Stimulated activated CD4-positive, alpha-beta T cell treated with anti-CD3 and anti-CD28 coated beads, Interleukin-12 subunit alpha, Interleukin-12 subunit beta, amount 100 ng/mL, for 24 hours (primary cell): Measurements from ENCODE around the gene ASCL3.
"Not testable (repeated sequence)": the region's sequence is repeated elsewhere in the genome, so short reads cannot be mapped to it uniquely, and the experiment has no call there.

Experiments used
- DNase-seq, 2 experiments: peaks; one replicate each; pipeline ENCODE4 v3.0.0-alpha.2; 2020; ENCODE audit warnings: low read depth in 2 of 2

ASCL3 gene, protein sequence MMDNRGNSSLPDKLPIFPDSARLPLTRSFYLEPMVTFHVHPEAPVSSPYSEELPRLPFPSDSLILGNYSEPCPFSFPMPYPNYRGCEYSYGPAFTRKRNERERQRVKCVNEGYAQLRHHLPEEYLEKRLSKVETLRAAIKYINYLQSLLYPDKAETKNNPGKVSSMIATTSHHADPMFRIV

DNA sequence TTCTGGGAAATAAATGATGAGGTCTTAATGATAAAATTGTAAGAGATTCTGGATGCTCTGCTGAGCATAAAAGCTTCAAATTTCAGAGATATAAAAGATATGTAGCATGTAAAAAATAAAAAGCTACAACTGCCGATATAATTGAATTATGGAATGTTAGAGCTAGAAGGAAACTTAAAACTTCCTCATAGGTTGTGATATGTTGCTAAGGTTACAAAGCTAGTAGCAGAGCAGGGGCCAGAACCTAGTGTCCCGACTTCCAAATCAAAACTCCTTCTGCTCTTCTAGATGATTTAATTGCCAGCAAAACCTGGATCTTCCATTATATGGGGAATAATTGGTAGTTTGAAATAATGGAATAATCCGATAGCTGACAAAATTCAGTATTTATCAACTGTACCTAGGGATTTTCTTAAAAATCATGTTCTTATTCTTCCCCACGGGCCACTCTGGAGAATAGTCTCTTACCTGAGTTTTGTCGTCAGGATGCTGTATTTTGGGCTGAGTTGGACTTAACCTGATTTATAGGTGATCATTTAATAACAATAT is at the start of gene ASCL3:
TSS of gene ASCL3 (minus strand) at position 499 of the 549 bp plus-strand sequence. CDS start 4,855 bp downstream, outside the sequence.
- DNase-seq, result no peak

DNA sequence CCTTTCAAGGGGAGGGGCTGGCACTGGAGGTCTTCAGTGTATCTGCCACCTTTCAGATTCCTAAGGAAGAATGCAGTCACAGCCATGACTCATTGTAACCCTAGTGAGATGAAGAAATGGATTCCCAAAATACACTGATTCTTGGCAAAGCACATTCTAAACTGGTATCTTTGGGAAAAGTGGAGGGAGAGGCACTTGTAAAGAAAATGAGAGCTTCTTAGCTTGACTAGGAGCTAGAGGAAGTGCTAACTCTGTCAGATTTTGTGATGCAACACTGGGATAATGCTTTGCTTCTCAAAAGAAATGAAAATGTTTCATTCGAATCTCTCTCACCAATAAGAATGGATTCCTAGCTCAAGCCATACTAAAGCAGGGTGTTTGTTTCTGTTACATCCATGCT is 46.6 kb upstream of the ASCL3 start:
- DNase-seq, result no peak

DNA sequence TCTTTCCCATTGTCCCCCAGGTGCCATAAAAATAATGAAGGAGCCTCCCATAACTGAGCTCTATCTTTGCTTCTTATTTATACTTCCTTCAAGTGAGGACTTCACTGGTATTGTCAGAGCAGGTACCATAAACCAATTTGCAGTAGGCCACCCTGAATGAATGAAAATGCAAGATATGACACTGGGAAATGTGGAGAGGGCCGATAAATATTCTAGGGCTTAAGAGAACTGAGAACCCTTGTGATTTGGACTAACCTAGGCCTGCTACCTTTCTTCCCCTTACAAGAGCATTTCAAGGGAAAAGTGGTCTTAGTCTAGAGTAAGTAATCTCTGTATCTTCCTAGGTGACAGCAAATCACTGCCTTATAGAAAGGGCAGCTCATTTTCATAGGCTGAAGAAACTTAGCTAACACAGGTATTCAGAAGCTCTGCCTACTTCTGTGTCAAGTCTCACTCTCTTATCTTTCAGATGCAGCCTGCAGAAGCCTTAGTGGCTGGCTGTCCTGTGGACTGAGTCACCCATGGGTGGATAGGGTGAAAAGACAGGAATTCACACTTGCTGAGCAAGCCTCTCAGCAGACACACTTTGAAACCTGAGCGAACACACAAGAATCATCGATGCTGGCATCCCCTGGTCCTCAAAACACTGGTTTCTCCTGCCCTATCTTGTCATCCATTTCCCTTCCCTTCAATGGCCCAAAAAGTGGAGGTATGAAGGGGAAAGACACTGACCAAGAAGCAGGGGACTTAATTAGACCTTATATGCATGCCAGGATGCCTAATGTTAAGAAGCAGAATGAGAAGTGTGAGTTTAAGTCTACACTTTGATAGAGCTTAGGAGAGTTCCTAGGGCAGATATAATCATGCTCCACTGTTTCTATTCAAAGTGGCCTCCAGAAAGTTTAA is 45.8 kb upstream of the ASCL3 start:
- DNase-seq, result no peak

DNA sequence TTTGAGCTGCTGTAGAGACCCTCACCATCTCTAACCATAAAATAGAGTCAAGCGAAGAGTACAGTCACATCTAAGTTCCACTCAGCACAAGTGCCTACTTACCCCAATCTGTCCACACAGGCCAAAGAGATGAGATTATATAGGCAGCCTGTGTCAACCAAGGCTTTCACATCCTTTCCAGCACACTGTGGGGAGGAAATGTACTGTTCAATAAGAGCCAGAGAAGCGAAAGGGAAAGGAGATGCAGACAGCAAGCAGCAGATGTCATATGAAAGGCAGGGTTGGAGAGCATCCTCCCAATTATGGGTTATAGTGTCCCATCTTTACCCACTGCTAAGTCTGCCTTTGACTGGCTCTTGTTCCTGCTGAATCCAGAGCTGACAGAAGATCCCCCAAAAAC is 44.6 kb upstream of the ASCL3 start:
- DNase-seq, result no peak

DNA sequence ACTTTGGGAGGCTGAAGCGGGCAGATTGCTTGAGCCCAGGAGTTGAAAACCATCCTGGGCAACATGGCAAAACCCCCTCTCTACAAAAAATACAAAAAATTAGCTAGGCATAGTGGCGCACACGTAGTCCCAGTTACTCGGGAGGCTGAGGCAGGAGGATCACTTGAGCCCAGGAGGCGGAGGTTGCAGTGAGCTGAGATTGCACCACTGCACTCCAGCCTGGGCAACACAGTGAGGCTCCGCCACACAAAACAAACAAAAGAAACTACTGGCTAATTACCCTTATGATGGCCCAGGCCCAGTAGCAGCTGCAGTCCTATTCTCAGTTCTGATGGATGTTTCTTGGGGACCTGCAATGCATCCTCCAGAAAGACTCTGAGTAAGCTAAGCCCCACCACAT is 44.0 kb upstream of the ASCL3 start:
- not testable (repeated sequence) for DNase-seq

DNA sequence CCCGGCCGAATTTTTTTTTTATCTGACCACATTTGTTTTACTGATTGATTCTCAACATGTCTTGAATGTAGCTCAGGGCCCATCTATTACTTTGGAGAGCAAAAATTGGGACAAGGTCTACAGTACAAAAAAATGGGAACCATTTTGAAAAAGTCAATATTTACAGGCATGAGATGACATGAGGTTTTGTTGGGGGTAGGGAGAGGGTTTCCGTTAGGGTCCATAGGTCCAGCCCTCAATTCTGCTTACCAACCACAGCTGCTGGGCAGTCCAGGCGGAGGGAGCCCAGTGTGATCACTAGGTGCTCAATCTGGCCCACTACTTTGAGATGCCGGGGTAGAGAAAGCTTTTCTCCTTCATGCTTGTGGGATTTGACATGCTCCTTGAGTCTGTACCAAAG is 42.6 kb upstream of the ASCL3 start:
- DNase-seq, result no peak

DNA sequence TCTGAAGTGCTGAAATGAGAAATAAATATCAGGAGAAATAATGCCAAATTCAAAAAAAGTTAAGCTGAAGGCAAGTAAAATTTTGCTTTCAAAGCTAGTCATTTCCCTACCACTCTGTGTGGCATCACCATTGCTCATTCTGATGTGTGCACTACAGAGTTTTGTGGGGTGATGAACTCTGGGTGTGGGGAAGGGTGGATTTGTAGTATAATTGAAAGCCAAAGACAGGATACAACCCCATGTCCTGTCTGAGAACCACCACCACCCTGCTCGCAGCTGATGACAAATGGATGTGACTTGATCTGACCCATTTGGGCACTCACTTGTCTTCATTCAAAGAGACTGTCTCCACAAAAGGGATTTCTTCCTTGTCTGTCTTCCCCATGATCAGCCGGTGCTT is 40.7 kb upstream of the ASCL3 start:
- DNase-seq, result no peak

DNA sequence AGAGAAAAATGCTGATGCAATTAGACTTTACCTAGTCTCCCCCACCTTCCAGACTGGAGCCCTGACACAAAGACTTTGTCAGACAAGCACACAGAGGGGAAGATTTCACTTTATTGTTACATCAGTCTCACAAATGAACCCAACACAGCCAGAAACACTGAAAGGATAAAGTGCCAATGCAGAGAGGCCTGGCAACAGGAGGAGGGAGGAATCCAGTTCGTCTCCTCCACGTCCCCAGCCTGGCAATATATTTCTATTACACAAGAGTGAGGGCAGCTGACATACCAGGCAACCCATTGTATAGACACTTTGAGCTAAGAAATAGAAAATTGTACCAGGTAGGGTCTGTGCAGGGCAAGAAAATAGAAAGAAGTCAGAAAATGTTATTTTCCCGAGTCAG is 37.7 kb upstream of the ASCL3 start:
- no peak for DNase-seq

DNA sequence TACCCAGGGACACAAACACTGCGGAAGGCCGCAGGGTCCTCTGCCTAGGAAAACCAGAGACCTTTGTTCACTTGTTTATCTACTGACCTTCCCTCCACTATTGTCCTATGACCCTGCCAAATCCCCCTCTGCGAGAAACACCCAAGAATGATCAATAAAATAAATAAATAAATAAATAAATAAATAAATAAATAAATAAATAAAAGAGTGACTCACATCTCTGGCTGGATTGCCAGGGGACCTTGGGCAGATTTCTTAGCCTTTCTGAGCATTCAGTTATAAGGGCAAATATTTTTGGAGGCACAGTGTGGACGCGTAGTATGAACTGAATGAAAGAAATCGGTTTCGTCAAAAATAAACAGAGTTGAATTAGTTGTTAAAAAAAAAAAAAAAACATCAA is 36.5 kb upstream of the ASCL3 start:
- DNase-seq, result not testable (repeated sequence)

DNA sequence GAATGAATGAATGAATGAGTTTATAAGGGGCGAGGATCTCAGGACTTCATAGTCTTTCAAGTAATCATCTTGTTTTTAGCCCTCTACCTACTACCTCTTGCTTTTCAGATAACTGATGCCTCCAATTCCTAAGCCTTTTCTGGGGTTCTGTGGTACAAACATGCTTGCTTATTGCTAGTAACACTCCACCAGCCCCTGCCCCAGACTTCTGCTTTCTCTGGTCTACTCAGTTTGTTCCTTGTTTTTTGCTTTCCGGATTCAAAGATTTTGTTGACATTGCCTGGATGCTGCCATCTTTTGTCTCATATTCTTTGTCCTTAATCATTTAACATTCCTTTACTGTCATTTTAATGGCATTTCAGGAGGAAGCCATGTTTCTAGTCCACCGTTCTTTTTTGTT is 30.3 kb upstream of the ASCL3 start:
- no peak for DNase-seq

DNA sequence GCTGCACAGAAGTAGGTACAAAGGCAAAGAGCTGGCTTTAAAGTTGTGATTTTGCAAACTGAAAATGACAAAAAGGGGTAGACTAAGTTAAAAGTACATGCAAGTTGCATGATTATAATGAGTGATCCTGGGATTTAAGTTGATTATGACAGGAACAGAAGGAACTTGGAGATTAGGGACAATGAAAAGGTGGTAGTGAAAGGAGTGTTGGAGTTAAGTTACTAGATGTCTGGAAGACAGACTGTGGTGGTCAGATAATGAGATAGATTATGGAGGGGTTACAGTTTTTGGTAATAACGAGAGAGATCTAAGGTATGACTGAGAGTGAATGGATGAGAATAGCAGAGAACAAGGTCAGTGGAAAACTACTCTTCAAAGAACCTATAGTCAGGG is 29.1 kb upstream of the ASCL3 start:
- DNase-seq, result no peak

DNA sequence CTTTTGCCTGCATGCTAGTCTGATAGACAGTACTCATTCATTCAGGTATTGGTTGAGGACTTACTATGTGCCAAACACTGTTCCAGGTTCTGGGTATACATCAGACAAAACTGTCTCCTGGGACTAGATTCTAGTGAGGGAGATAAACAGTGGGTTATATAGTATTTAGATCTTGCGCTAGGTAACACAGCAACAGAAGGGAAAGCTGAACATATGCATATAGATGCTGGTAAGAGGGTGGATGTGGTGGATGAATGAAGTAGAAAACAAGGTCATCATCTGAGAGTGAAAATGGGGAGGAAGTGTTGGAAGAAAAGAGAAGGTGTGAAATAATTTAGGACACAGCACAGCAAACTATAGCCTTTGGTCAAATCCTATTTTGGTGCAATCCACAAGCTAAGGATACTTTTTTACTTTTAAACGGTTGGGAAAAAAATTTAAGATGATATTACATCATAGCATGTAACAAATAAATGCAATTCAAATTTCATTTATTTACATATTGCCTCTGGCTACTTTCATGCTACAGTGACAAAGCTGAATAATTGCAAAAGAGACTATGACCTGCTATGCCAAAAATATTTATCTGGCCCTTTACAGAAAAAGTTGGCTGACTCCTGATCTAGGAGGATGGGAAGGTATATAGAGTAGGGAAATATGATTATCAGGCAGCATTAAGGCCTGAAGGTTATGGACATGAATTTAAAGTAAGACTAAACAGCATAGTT is 28.5 kb upstream of the ASCL3 start:
- no peak for DNase-seq

DNA sequence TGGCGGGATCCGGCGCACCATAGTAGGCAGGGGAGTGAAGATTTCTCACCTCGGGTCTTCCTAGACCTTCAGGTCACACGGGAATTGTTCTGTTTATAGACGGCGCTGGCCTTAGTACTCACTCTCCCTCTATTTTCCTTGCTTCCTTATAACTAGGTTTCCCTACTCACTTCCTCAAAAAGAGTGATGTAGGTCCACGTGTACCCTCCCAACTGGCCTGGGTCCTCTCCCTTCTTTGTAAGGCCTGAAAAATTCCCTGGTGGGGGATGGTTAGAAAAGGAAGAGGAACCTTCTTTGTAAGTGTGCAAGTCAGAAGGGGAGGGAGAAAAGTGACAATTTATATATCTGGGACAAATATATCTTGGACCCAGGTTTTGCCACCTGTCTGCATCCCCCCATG is 24.4 kb upstream of the ASCL3 start:
- DNase-seq, result no peak

DNA sequence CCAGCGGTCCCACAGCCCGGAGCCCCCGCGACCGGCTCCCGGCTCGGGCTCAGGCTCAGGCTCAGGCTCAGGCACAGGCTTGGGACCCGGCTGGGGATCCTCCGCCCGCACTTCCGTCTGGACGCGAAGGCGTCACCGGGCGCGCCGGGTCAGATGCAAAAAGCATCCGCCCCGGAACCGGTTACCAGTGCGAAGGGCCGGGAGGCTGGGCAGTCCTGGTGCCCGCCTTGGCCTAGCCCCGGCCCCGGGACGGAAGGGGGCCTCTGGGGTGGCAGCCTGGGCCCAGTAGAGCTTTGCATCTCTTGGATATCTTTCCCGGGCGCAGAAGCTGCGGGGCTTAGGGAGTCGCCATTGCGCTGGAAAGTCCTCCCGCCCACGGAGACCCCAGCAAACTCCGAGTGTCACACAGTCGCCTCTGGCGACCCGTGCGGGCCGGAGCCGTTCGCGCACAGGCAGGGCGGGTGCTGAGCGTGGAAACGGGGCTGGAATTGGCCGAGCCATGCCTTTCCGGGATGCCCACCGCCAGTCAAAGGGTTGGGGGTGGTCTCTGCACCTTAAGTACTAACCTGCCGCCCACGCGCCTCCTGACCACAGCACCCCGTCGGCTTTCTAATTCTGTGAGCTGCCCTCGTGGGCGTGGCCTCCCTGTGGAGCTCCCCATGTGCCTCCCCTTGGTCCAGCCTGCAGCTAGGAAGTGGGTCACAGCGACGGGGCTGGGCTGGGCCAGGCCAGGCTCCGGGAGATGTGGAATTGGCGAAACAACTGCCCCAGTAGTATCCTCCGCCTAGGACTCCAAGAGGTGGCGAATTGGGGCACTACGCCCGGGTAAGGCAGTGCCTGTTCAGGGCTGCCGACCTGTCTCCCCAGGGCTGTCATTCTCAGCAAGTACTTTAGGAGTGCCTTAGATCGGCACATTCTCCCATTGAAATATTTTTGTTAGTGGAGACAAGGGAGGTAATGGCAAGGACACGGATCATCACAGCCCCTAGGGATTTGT is 21.8 kb upstream of the ASCL3 start, which contains the start of gene TMEM9B:
TSS of gene TMEM9B (minus strand) at position 119 of the 997 bp plus-strand sequence. CDS start 129 bp downstream, outside the sequence.
- DNase-seq, result peak; percentile 67 to 81

DNA sequence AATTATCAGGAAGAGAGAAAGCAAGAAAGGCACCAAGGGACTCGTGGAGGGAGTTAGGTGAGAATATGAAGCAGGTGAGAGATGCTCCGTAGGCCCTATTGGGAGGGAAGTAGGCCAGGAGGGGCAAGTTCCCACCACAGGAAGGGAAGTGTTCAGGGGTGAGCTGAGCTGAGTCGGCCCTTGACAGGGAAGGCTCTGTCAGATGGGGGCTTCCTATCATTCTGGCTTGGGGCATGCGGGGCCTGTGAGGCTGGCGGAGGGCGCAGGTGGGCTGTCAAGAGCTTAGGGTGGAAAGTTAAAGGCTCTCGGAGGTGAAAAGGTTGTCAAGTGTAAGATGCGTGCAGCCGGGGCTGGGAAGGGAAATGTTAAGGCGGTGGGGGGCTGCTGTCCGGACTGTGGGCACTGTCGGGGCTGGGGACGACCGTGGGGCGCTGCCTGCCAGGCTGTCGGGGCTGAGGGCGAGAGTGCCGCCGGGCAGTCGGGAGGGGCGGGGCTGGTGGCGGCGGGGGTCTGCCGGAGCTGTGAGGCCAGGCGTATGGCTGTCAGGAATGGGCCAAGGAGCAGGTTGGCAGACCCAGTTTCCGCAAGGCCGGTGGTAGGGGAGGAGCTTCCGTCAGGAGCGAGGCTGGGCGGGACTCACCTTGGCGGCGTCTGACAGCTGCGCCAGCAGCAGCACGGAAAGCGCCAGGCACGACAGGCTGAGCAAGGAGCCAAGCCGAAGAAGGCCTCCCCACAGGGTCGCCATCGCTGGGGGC is 20.9 kb upstream of the ASCL3 start:
- peak; percentile 65 to 73 for DNase-seq

DNA sequence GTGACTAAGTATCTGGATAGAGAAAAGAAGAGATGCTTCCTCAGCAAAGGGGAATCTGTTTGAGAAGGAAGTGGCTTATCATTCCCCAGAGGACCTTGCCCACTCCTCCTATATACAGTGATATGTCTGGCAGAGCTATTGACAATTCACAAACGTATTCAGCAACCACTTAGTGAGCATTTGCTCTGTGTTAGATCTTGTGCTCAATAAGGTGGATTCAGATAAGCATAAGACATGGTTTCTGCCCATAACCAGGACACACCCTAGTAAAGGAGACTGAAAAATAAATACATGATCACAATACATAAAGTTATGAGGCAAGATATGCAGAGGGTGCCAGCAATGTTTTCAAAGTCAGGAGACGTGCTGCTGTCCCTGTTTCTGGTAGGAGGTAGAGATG is 20.0 kb upstream of the ASCL3 start:
- DNase-seq, result no peak

DNA sequence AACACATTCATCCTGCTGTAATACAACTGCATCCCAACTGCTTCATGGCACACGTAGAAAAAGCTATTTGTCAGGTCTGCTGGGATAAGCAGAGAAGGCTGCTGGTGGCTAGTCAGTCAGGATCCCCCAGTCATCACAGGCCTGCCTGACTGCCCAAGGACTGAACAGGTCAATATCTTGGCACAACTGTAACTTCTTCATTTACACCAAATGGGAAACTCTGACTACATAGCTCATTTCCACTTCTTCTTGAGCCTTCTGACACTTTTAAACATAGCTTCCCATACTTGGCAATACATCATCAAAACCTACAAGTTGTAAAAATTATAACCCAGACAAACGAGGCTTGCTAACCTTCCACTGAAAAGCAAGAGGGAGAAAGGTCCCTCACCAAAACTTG is 18.6 kb upstream of the ASCL3 start:
- no peak for DNase-seq

DNA sequence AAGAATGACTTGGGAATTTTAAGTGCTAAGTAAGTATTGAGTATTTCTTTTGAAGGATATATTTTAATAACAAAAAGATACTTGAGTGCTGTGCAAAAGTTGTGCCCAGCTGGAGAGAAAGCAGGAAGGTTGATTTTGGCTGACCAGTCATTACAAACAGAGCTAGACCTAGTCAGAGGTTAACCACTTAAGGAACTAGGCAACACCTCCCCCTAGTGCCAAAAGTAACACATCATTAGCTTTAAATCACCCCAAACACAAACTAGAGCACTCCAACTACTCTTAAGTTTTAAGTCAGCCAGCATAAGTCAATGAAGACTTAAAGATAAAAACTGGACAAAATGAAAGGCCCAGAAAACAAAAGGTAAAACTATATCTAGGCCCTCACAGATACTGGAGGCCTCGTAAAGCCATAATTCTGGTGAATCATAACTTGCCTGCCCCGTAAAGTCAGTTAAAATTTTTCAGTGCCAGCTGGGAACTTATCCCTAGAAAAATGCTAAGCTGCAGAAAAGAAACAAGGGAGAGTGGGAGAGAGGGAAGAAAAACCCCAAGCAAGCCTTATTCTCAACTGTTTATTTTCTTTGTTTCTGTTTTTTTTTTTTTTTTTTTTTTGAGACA is 16.8 kb upstream of the ASCL3 start:
- no peak for DNase-seq

DNA sequence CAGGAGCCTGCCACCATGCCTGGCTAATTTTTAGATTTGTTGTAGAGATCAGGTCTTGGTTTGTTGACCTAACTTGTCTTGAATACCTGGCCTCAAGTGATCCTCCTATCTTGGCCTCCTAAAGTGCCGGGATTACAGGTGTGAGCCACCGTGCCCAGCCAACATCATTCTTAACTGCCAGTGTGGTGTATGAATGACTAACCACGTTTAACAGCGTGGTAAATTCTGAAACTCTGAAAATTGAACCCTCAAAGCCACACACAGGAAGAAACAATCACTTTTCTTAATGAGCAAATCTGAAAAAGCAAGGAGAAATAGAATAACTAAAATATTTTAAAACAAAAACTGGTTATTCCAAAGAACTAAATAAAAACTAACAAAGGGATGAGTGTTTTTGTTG is 14.0 kb upstream of the ASCL3 start:
- no peak for DNase-seq

DNA sequence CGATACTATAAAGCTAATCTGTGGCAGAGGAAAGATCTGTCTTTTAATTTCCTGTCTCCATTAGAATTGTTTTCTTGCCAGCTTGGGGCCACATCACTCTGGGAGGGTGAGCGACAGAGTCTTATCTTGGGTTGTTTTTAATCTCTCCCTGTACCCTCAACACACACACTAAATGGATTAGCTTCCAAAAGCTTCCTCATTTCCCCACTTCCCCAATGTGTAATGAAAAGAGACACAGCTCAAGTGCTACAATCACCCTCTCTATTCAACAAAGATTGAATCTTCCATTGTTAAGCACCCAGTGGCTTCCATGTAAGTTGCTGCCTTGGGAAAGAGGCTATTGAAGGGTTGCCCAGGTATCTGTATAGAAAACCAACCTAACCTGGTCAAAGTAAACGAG is 6.1 kb upstream of the ASCL3 start:
- no peak for DNase-seq
